IMR-90 (cell line): ENCODE measurements around the gene FAM181B.

Source experiments
- FOS ChIP-seq: fragments of 150-350 bp; IDR thresholded peaks from 2 replicates; pipeline ENCODE4 v1.6.1; 2016; ENCODE audit warnings: low read depth, low read length
- MAZ ChIP-seq: IDR thresholded peaks from 2 replicates; pipeline ENCODE4 v1.6.1; 2012; ENCODE audit warnings: low read depth, mild to moderate bottlenecking, low read length, improper control_type of control experiment, moderate library complexity, borderline replicate concordance
- MXI1 ChIP-seq: IDR thresholded peaks from 2 replicates; pipeline ENCODE4 v1.6.1; 2012; ENCODE audit warnings: low read depth, mild to moderate bottlenecking, low read length, moderate library complexity, borderline replicate concordance
- POLR2A ChIP-seq: IDR thresholded peaks from 2 replicates; pipeline ENCODE4 v1.6.1; 2012; ENCODE audit warnings: mild to moderate bottlenecking, low read depth, low read length
- RAD21 ChIP-seq: IDR thresholded peaks from 2 replicates; pipeline ENCODE4 v1.6.1; 2012; ENCODE audit warnings: low read length, improper control_type of control experiment
- TF ChIP-seq, protein P1 (sequence below): conservative IDR thresholded peaks from 2 replicates; pipeline ENCODE4 v1.5.1; 2012; ENCODE audit warnings: mild to moderate bottlenecking, low read depth, low read length, improper control_type of control experiment
- TF ChIP-seq, protein P2 (sequence below): fragments of 150-350 bp; IDR thresholded peaks from 2 replicates; pipeline ENCODE4 v1.6.1; 2017; ENCODE audit warnings: mild to moderate bottlenecking, antibody characterized with exemption, low read length, low read depth

DNA sequence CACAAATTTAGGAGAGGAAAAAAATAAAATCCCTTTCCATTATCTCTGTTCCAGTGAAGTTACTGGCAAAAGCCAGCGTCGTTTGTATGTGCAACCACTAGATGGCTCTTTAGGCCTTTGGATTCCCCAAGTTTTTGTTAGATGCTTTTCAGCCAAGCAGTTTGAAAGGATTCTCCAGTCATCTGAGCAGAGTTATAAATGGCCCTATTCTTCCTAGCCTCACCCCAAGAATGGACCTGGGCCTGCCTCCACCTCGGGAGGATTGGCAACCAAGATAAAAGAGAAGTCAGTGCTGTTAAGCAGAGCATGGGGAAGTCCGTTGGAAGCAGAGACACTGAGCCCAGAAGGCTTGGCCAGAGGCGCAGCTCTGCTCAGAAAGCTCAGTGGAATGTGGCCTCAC lies 15.4 kb downstream of the FAM181B start:
- TF ChIP-seq MAZ, result no peak
- TF ChIP-seq RAD21, result peak; percentile 69
- TF ChIP-seq, protein P1, sequence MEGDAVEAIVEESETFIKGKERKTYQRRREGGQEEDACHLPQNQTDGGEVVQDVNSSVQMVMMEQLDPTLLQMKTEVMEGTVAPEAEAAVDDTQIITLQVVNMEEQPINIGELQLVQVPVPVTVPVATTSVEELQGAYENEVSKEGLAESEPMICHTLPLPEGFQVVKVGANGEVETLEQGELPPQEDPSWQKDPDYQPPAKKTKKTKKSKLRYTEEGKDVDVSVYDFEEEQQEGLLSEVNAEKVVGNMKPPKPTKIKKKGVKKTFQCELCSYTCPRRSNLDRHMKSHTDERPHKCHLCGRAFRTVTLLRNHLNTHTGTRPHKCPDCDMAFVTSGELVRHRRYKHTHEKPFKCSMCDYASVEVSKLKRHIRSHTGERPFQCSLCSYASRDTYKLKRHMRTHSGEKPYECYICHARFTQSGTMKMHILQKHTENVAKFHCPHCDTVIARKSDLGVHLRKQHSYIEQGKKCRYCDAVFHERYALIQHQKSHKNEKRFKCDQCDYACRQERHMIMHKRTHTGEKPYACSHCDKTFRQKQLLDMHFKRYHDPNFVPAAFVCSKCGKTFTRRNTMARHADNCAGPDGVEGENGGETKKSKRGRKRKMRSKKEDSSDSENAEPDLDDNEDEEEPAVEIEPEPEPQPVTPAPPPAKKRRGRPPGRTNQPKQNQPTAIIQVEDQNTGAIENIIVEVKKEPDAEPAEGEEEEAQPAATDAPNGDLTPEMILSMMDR, result peak; percentile 72
- TF ChIP-seq POLR2A, result no peak
- no peak for TF ChIP-seq MXI1
- TF ChIP-seq FOS, result no peak
- TF ChIP-seq, protein P2, sequence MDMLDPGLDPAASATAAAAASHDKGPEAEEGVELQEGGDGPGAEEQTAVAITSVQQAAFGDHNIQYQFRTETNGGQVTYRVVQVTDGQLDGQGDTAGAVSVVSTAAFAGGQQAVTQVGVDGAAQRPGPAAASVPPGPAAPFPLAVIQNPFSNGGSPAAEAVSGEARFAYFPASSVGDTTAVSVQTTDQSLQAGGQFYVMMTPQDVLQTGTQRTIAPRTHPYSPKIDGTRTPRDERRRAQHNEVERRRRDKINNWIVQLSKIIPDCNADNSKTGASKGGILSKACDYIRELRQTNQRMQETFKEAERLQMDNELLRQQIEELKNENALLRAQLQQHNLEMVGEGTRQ, result no peak
